HFFc6 (cell line): Measurements from ENCODE around the gene PPARA. TPM values are rescaled to one million over a fixed set of nuclear protein-coding genes. Genes with fewer than 3 reads are reported as not detected.

Experiments used
- DNase-seq: peaks from one replicate; pipeline ENCODE4 v3.0.0-alpha.2; 2018
- H3K27ac Mint-ChIP-seq: 2 replicates; pipeline ENCODE4 v1.8.0; 2020; ENCODE audit warnings: mild to moderate bottlenecking, mixed read lengths
- H3K27me3 Mint-ChIP-seq: 2 replicates; pipeline ENCODE4 v1.8.0; 2021; ENCODE audit warnings: mild to moderate bottlenecking, moderate library complexity, mixed read lengths; ENCODE audit not compliant: insufficient read depth
- H3K36me3 Mint-ChIP-seq: 2 replicates; pipeline ENCODE4 v1.8.0; 2021; ENCODE audit warnings: low read depth, mixed read lengths
- H3K4me1 Mint-ChIP-seq: 2 replicates; pipeline ENCODE4 v1.8.0; 2020; ENCODE audit warnings: low read depth, mixed read lengths
- H3K4me3 Mint-ChIP-seq: 2 replicates; pipeline ENCODE4 v1.8.0; 2020; ENCODE audit warnings: mild to moderate bottlenecking, moderate library complexity, mixed read lengths
- H3K9me3 Mint-ChIP-seq: 2 replicates; pipeline ENCODE4 v1.8.0; 2020; ENCODE audit warnings: mild to moderate bottlenecking, mixed read lengths
- CTCF ChIP-seq: fragments of 200-600 bp; sonication (generic); IDR thresholded peaks from 2 replicates; pipeline ENCODE4 v1.5.0; 2021; ENCODE audit warnings: antibody characterized with exemption, mild to moderate bottlenecking
- total RNA-seq, 6 experiments: library from RNA; stranded (reverse); fragmentation: NEBNext Ultra II Directional; extraction: Animal tissue kit (Norgen Biotek cat#: 25700); gene quantifications; 2 replicates in 1 of 6; 3 replicates in 5 of 6; pipeline ENCODE4 v1.2.3, GENCODE V29; 2021

The PPARA gene
- total RNA-seq, 6 experiments from 2014 or later, result 14.1 to 16.0 (median 15.1) TPM

- Mint-ChIP-seq H3K27ac (peak overlapping the region; percentile 26; the same call in 1 of the 2 replicates), H3K27me3 (peaks cover 24% of the 10 kb centered on the region), H3K36me3 (peaks cover 11% of the 10 kb centered on the region; the same call in 1 of the 2 replicates), H3K4me3 (no peak overlapping the region), H3K9me3 (no peaks in the 10 kb centered on the region; the same call in 1 of the 2 replicates), H3K4me1 (peaks cover 32% of the 10 kb centered on the region)
- TF ChIP-seq CTCF, result no peak
- no peak for DNase-seq
Measured at GRCh38 chr22:46104170-46104880, 46.0 kb upstream of the PPARA start.

- DNase-seq, result no peak
- TF ChIP-seq CTCF, result no peak
- Mint-ChIP-seq H3K9me3 (no peaks in the 10 kb centered on the region; the same call in 1 of the 2 replicates), H3K36me3 (peaks cover 15% of the 10 kb centered on the region; the same call in 1 of the 2 replicates), H3K27me3 (peaks cover 29% of the 10 kb centered on the region), H3K4me1 (peaks cover 35% of the 10 kb centered on the region), H3K4me3 (no peak overlapping the region), H3K27ac (peak overlapping the region; percentile 26; the same call in 1 of the 2 replicates)
Measured at GRCh38 chr22:46104881-46105493, 45.3 kb upstream of the PPARA start.

- H3K9me3 Mint-ChIP-seq, result no peaks in the 10 kb centered on the region; the same call in 1 of the 2 replicates
- H3K4me3 Mint-ChIP-seq, result peak overlapping the region; percentile 50; the same call in 1 of the 2 replicates
- H3K36me3 Mint-ChIP-seq, result peaks cover 15% of the 10 kb centered on the region; the same call in 1 of the 2 replicates
- peak overlapping the region; percentile 80 for H3K27ac Mint-ChIP-seq
- peaks cover 29% of the 10 kb centered on the region for H3K27me3 Mint-ChIP-seq
- peaks cover 35% of the 10 kb centered on the region for H3K4me1 Mint-ChIP-seq
- DNase-seq, result peak; percentile 70
- TF ChIP-seq CTCF, result no peak
Measured at GRCh38 chr22:46105494-46106278, 44.6 kb upstream of the PPARA start.

GRCh38 chr22:46106279-46107022, 43.9 kb upstream of the PPARA start:
- Mint-ChIP-seq H3K9me3 (no peaks in the 10 kb centered on the region; the same call in 1 of the 2 replicates), H3K36me3 (peaks cover 13% of the 10 kb centered on the region; the same call in 1 of the 2 replicates), H3K27me3 (peaks cover 31% of the 10 kb centered on the region), H3K4me3 (no peak overlapping the region; the same call in 1 of the 2 replicates), H3K4me1 (peaks cover 35% of the 10 kb centered on the region), H3K27ac (peak overlapping the region; percentile 80)
- no peak for DNase-seq
- no peak for TF ChIP-seq CTCF
